GM13977 (cell line): ENCODE results near the gene TULP4.

Source experiments
- DNase-seq: peaks from one replicate; pipeline ENCODE4 v3.0.0; 2012; ENCODE audit warnings: low spot score
- in situ Hi-C: fragments of 300-500 bp; cut with MboI; formaldehyde crosslinking; loops from one replicate; pipeline ENCODE4 v1.12.0; 2022; ENCODE audit warnings: low sequenced_read_pairs, low pct_unique_long_range_greater_than_20kb, mixed read lengths, inconsistent platforms; ENCODE audit not compliant: unreplicated experiment
- TF ChIP-seq, protein P1 (sequence below): IDR thresholded peaks from 2 replicates; pipeline ENCODE4 v1.5.1; 2012; ENCODE audit warnings: mild to moderate bottlenecking, control low read depth; ENCODE audit not compliant: insufficient read depth; ENCODE audit errors: extremely low read depth, missing control alignments

TULP4 gene

DNA sequence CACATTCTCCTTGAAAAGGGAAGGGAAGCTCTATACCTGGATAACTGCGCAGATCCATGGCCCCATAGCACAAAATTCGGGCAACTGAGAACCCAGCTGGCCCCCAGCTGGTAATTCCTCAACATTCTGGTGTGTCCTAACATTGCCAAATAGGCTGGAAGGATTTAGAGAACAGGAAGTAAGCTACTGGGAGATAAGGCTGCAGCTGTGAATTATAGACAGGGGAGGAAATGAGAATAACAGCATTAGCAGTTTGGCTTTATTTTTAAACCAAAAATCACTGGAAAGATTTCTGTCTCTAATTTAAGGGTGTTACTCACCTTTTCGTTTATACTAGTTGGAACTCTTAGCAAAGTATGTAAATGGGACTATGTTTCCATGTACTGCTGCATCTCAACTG is 97.2 kb downstream of the TULP4 start:
- DNase-seq: no peak
- TF ChIP-seq, protein P1, sequence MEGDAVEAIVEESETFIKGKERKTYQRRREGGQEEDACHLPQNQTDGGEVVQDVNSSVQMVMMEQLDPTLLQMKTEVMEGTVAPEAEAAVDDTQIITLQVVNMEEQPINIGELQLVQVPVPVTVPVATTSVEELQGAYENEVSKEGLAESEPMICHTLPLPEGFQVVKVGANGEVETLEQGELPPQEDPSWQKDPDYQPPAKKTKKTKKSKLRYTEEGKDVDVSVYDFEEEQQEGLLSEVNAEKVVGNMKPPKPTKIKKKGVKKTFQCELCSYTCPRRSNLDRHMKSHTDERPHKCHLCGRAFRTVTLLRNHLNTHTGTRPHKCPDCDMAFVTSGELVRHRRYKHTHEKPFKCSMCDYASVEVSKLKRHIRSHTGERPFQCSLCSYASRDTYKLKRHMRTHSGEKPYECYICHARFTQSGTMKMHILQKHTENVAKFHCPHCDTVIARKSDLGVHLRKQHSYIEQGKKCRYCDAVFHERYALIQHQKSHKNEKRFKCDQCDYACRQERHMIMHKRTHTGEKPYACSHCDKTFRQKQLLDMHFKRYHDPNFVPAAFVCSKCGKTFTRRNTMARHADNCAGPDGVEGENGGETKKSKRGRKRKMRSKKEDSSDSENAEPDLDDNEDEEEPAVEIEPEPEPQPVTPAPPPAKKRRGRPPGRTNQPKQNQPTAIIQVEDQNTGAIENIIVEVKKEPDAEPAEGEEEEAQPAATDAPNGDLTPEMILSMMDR: no peak
- in situ Hi-C loops: no loop called here

DNA sequence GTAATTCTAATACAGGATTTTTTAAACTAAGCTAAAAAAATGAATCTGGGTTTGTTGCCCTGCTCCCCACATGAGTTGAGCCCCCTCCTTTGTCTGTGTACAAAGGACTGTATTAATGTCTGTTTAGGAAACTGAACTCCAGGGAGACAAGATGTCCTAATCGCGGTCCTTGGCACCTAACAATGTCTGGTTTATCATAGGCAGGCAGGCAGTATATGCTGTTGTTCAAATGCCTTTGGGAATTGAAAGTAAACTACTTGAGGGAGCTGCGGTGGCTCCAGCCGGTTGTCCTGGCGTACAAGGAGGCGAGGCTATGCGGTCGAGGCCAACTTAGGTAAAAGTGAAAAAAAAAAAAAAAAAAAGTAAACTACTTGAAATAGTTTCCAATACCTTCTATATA is 98.5 kb downstream of the TULP4 start:
- in situ Hi-C loops: no loop called here
- no peak for DNase-seq
- TF ChIP-seq, protein P1: no peak

DNA sequence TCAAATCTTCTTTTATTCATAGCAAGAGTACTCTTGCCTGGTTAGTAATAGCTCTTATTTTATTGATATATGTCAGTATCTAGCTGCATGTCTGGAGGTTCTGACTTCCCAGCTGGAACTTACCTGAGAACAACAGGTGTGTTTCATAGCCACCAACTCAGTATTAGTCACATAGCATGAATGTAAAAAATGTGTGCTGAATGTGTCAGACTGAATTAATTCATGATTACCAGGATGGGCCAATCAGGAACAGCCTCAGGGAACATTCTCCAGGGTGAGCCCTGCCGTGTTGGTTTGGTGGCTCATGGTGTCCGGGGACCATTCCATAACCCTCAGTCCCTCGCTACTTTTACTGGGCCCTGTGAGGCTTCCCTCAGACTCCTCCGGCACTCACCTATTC is 99.7 kb downstream of the TULP4 start:
- TF ChIP-seq, protein P1: no peak
- no peak for DNase-seq
- in situ Hi-C loops: no loop called here

DNA sequence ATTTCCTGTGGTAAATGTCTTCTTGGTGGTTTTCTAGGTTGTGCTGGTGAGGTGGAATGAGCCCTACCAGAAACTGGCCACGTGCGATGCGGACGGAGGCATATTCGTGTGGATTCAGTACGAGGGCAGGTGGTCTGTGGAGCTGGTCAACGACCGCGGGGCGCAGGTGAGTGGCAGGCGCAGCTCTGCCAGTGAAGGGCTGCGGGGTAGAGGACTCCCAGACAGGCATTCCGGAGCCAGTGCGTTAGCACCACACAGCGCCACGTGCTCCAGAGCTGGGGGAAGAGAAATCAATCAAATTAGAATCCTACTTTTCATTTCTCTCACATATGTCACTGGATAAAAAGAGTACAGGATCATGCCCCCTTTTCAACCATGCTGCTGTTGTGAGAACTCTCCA is 100.8 kb downstream of the TULP4 start:
- in situ Hi-C loops: no loop called here
- DNase-seq: no peak
- TF ChIP-seq, protein P1: no peak

DNA sequence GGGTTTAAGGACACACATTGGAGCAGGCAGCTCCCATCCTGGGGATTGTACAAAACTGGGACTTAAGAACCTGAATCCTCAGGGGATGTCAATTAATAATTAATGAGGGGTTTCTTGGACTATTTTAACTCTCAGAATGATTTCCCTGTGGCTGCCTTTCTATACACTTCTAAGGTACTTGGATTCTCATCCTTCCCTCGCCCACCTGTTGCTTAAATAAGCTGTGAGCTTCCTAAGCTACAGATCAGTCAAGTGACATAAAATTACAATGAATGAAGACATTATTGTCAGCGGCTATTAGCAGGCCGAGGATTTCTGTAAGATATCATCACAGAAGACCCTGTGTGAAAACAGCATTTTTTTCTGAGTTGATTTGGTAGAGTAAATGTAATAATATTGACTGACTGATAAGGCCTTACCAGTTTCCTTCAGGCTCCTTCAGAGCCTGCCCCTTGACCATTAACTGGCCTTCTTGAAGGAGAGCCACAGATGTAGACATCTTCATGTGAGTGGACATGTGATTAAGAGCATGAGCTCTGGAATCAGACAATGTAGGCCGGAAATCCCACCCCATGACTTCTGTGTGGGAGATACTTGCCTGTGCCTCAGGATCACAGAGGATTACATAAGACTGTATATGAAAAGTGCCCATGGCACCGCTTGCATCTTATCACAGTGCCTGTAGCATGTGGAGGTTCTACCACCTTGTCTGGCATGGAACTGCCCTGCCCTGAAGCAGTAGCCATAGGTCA is 101.7 kb downstream of the TULP4 start:
- no peak for DNase-seq
- in situ Hi-C loops: no loop called here

DNA sequence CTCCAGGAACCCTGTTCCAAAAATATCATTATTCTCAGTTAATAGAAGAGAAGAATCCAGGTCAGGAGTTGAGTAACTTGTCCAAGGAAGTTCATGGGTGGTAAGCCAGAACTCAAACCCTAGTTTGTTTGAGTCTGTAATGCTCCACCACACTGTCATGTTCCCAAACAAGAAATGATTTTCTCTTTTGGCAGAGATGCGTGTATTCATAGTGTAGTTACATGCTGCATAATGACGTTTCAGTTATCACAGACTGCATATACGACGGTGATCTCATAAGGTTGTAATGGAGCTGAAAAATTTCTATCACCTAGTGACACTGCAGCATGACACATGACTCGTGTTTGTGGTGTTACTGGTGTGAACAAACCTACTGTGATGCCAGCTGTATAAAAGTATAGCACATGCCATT is 102.6 kb downstream of the TULP4 start:
- in situ Hi-C loops: no loop called here
- TF ChIP-seq, protein P1: no peak
- no peak for DNase-seq

More for the DNA sequence above, 101.7 kb downstream of the TULP4 start:
- TF ChIP-seq, protein P1: no peak

DNA sequence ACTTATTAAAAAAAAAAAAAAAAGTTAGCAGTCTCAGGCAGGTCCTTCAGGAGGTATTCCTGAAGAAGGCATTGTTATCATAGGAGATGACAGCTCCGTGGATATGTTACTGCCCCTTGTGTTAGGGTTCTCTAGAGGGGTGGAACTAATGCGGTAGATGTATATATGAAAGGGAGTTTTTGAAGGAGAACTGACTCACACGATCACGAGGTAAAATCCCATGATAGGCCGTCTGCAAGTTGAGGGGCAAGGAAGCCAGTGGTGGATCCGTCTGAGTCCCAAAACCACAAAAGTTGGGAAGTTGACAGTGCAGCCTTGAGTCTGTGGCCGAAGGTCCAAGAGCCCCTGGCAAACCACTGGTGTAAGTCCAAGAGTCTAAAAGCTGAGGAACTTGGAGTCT is 103.4 kb downstream of the TULP4 start:
- DNase-seq: no peak
- TF ChIP-seq, protein P1: no peak
- in situ Hi-C loops: no loop called here
